ENCODE results near the gene BMP7. TPM values are rescaled to one million over a fixed set of nuclear protein-coding genes. Genes with fewer than 3 reads are reported as not detected.

Gene BMP7
- total and polyA plus RNA-seq, 2 of the 8 experiments (the other 6 are each of a cell fraction or from before 2014, with no cell fraction given): 9.2 to 14.7 TPM

- Histone ChIP-seq H4K8ac (ENCODE audit: extremely low read depth, insufficient read depth, low read length) (no peak overlapping the region), H3K4me1 (replicated peaks in 1 of 4; ENCODE audit: control insufficient read depth in 3 of 4, insufficient read depth in 4 of 4, low read length in 3 of 4) (peaks cover 0 to 20% (median 12%) of the 10 kb centered on the region in 4 experiments; a peak in 6 of 7 replicates), H3K4me2 (ENCODE audit: insufficient read depth in 1 of 2, low read depth in 2 of 2, low read length in 2 of 2) (no peak overlapping the region), H4K20me1 (replicated peaks in 1 of 2; ENCODE audit: control insufficient read depth in 1 of 2, insufficient read depth in 2 of 2, low read length in 2 of 2) (no peaks in the 10 kb centered on the region), H2BK15ac (ENCODE audit: low read length) (0 out of 2 replicates have a peak overlapping the region, but pooled peaks have one; percentile 18), H2AFZ (ENCODE audit: low read length) (no peak overlapping the region), H3K23ac (ENCODE audit: insufficient read length) (no peak overlapping the region), H3K4ac (replicated peaks; ENCODE audit: insufficient read length, low read depth, low read length) (no peak overlapping the region), H3K9ac (replicated peaks in 1 of 4; ENCODE audit: extremely low read depth in 1 of 4, low read depth in 3 of 4, low read length in 3 of 4) (no peak overlapping the region), H3K56ac (replicated peaks; ENCODE audit: insufficient read length, low read depth, low read length) (no peak overlapping the region), H3K79me1 (ENCODE audit: low read depth, low read length) (no peaks in the 10 kb centered on the region), H3K79me2 (ENCODE audit: control insufficient read depth in 1 of 2, insufficient read depth in 2 of 2, low read length in 2 of 2) (no peaks in the 10 kb centered on the region), H3K14ac (ENCODE audit: insufficient read length) (no peak overlapping the region), H3K4me3 (ENCODE audit: extremely low read depth in 1 of 4, insufficient read depth in 2 of 4, low read depth in 3 of 4, low read length in 4 of 4) (no peak overlapping the region), H2AK5ac (ENCODE audit: low read depth, low read length) (peak overlapping the region; percentile 31; the same call in 1 of the 2 replicates), H3K18ac (ENCODE audit: extremely low read depth, low read length) (no peak overlapping the region), H2BK20ac (ENCODE audit: low read length) (no peak overlapping the region), H3K36me3 (ENCODE audit: control insufficient read depth in 2 of 4, insufficient read depth in 4 of 4, low read length in 3 of 4) (no peaks in the 10 kb centered on the region), H3K27me3 (replicated peaks in 1 of 4; ENCODE audit: control insufficient read depth in 3 of 4, extremely low read depth in 1 of 4, insufficient read depth in 3 of 4, low read length in 3 of 4) (peaks cover 0 to 4% (median 0%) of the 10 kb centered on the region in 4 experiments; a peak in 1 of 7 replicates), H2BK12ac (ENCODE audit: low read depth, low read length) (no peak overlapping the region), H3K23me2 (ENCODE audit: low read depth, low read length) (no peaks in the 10 kb centered on the region), H3K27ac (ENCODE audit: low read depth, low read length) (no peak overlapping the region), H3K9me3 (ENCODE audit: insufficient read depth in 2 of 2, low read depth in 1 of 2, low read length in 1 of 2) (no peaks in the 10 kb centered on the region), H2BK5ac (ENCODE audit: low read depth, low read length) (no peak overlapping the region; the same call in 1 of the 2 replicates), H4K91ac (replicated peaks; ENCODE audit: insufficient read length, low read length) (no peak overlapping the region), H4K5ac (ENCODE audit: insufficient read length, low read depth, low read length) (no peak overlapping the region), H2BK120ac (replicated peaks; ENCODE audit: low read depth, low read length) (no peak overlapping the region)
- FAIRE-seq (no peak), DNase-seq (ENCODE audit: low read depth in 1 of 2, low spot score in 2 of 2) (no peak)
- ChIA-PET CTCF (ENCODE audit: partially characterized antibody) (no interaction called here), POLR2A (ENCODE audit: partially characterized antibody) (no interaction called here)
- WGBS, 2 experiments (ENCODE audit: extremely low coverage in 1 of 2, insufficient coverage in 1 of 2, insufficient read length in 1 of 2, insufficient replicate concordance in 2 of 2, low coverage in 1 of 2, low lambda C conversion rate in 2 of 2, missing lambda C conversion rate in 1 of 2): 92% methylated on average over 20 of the region's 20 CpGs; no CpG with 5 or more reads in 1 of the 2 experiments
- TF ChIP-seq GABPA (IDR thresholded peaks at IDR 0.05; ENCODE audit: borderline replicate concordance, insufficient read depth, low read length) (no peak), NANOG (IDR thresholded peaks at IDR 0.05; ENCODE audit: insufficient read depth, low read depth, low read length, poor library complexity, severe bottlenecking) (no peak), TCF12 (IDR thresholded peaks at IDR 0.05; ENCODE audit: low read depth, low read length) (no peak), GTF2F1 (IDR thresholded peaks at IDR 0.05; ENCODE audit: borderline replicate concordance, low read depth, low read length) (no peak), RXRA (IDR thresholded peaks at IDR 0.05; ENCODE audit: insufficient read depth, low read depth, low read length) (no peak), TEAD4 (IDR thresholded peaks at IDR 0.05; ENCODE audit: low read depth, low read length) (no peak), MAFK (IDR thresholded peaks at IDR 0.05; ENCODE audit: low read depth, low read length) (no peak)
These were observed 70.9 kb downstream of the BMP7 start for GRCh38 chr20:57195469-57196100.

Data from H1 (cell line).